Adipocyte (in vitro differentiated cells): ENCODE measurements around the gene STK32C.
A peak's percentile ranks its signal among the peaks of the same experiment; 100 is the strongest.

Source experiments
- DNase-seq: peaks from one replicate; pipeline ENCODE4 v3.0.0-alpha.2; 2015; ENCODE audit warnings: low read depth
- H3K27me3 ChIP-seq: replicated peaks from 2 replicates; pipeline ENCODE4 v1.7.0; 2013; ENCODE audit warnings: mild to moderate bottlenecking, low read length, moderate library complexity; ENCODE audit not compliant: control insufficient read depth, insufficient read depth
- H3K36me3 ChIP-seq: 2 replicates; pipeline ENCODE4 v1.7.0; 2013; ENCODE audit warnings: low read length, mild to moderate bottlenecking, moderate library complexity; ENCODE audit not compliant: control insufficient read depth, insufficient read depth, severe bottlenecking
- H3K4me1 ChIP-seq: 2 replicates; pipeline ENCODE4 v1.7.0; 2013; ENCODE audit warnings: mild to moderate bottlenecking, low read length, moderate library complexity; ENCODE audit not compliant: control insufficient read depth, insufficient read depth
- H3K4me3 ChIP-seq: 2 replicates; pipeline ENCODE4 v1.7.0; 2013; ENCODE audit warnings: mild to moderate bottlenecking, low read length, moderate library complexity
- H3K9ac ChIP-seq: 2 replicates; pipeline ENCODE4 v1.7.0; 2013; ENCODE audit warnings: mild to moderate bottlenecking, low read length, moderate library complexity
- H3K9me3 ChIP-seq: 2 replicates; pipeline ENCODE4 v1.7.0; 2013; ENCODE audit warnings: mild to moderate bottlenecking, low read length, moderate library complexity; ENCODE audit not compliant: control insufficient read depth

Gene STK32C

DNA sequence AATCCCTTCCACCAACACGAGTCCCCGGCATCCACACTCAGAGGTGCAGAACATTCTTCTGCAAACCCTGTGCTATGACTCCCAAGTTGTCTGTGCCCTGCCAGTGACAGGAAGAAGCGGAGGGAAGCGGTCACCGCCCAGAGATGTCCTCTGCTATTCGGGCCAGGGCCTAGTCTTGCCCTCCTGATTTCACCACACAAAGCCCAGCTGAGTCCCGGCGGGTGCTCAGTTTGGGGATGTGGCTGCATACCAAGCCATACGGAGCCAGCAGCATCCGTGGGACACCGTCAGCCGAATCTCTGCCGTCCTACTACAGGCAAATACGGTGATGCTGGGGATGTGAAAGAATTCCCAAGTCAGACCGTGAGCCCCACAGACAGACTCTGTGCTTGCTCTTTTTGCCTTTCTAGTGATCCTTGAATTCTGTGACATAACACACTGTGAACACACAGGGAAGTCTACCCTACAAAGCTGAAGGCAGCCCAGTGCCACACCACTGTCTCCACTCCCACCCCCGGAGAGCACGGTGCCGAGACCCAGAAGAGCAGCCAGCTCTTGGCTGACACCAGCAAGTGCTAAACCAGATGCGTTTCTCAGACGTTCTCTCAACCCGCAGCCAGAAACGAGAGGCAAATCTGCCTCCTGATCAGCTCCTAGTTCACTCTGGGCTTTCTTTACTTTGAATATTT is 2.0 kb downstream of the STK32C start:
- Histone ChIP-seq H3K9me3 (no peaks in the 10 kb centered on the region), H3K36me3 (no peaks in the 10 kb centered on the region), H3K9ac (no peak overlapping the region), H3K4me1 (peaks cover 12% of the 10 kb centered on the region), H3K4me3 (no peak overlapping the region), H3K27me3 (no peaks in the 10 kb centered on the region)
- DNase-seq, result no peak

DNA sequence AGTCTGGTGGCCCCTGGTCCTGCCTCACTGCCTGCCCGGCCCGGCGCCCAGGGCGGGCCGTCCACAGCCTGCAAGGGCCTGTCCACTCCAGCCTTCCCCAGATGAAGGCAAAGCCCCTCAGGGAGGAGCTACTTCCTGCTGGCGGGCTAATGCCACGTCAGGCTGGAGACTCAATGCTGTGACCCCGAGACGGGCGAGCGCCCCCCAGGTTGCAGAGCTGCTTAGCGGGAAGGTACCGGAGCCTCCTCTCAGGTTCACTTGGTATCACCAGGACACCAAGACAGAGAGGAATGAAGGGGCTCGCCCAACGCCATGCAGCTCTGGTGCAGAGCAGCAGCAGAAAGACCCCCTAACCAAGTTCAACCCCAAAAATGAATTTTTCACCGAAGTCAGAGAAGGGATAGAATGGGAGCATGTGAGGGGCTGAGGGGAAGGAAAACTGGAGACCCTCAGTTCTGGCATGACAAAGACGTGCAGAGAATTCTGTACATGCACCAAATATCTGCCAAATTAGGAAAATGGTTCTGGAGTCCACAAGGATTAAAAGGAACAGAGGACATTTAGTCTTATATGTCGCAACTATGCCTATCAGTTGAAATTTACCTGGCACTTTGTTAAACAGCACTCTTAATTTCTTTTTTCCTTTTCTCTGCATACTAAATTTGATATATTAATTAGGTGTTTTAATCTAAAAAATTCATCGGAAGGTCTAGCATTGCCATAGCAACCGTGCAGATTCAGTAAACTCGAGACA is 2.8 kb downstream of the STK32C start:
- peaks cover 12% of the 10 kb centered on the region for H3K4me1 ChIP-seq
- no peak overlapping the region for H3K4me3 ChIP-seq
- no peak overlapping the region for H3K9ac ChIP-seq
- no peak for DNase-seq
- H3K36me3 ChIP-seq, result no peaks in the 10 kb centered on the region
- no peaks in the 10 kb centered on the region for H3K27me3 ChIP-seq
- H3K9me3 ChIP-seq, result no peaks in the 10 kb centered on the region

DNA sequence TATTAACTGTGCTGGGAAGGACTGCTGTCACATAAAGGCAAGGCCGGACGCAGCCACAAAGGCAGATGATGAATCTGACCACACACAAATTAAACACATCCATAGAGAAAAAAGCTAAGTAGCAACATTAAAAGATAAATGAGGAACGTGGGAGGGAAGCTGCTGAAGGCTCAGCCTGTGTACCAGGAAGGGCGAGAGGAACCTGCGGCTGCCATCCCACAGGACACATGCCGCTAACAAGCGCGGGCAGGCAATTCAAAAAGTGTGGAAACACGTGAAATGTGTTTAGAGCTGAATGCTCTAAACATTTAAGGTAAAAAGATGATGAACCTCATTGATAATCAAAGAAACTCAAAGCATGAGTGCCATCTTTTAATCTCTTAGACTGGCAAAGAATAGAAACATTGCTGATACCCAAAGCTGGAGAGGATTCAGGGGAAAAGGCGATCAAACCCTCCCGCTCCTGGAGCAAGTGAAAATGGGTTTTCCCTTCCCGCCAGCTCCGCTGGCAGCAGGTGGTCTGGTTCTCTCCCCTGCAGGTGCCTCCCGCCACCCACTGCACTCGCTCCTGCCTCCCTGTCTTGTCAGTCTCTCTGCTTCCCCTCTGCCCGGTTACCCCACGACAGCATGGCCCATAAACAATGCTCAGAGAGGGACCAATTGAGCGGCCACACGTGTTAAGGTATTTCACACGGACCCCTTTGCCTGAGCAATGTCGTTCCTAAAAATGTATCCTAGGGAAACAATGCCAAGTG is 4.2 kb downstream of the STK32C start:
- no peaks in the 10 kb centered on the region for H3K9me3 ChIP-seq
- H3K4me1 ChIP-seq, result peaks cover 6% of the 10 kb centered on the region
- no peaks in the 10 kb centered on the region for H3K36me3 ChIP-seq
- no peak for DNase-seq
- no peak overlapping the region for H3K9ac ChIP-seq
- H3K4me3 ChIP-seq, result no peak overlapping the region
- H3K27me3 ChIP-seq, result no peaks in the 10 kb centered on the region

DNA sequence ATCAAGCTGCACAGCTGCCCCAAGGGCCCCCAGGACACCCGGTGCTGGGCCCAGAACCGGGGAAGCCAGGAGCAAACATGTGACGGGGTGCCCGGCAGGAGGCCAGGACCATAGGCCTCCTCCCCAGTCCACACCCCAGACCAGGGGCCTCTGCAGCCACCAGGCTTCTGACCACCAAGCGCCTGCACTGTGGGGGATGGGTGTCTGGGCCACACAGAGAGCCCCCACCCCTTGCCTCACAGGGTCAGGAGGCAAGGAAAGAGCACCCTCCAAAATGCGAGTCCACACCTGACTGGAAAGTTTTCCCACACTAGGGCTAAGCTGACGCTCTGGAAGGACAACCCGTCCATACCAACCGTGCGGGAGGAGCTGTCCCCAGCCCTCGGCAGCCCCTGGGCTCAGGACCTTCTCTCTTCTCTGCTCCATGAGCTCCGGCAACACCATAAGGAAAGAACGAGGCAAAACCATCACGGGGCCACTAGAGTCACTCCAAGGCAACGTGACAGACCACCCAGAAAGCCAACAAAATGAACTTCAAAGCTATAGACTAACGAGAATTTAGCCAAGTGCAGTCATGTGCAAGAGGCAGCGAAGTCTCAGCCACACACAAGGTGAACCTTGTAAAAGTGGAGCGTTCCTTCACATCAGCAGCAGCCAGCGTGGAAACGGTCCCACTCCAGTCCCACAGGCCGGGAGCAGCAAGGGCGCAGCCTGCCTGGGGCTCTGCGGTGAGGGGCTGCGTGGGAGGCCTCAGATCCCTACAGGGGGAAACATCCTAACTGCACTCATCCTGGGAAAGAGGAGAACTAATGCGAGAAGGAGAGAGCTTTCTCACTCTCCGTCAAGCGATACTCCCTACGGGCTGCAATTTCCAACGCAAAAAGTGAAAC is 5.1 kb downstream of the STK32C start:
- Histone ChIP-seq H3K36me3 (no peaks in the 10 kb centered on the region), H3K27me3 (no peaks in the 10 kb centered on the region), H3K4me1 (peaks cover 6% of the 10 kb centered on the region), H3K4me3 (no peak overlapping the region), H3K9ac (no peak overlapping the region), H3K9me3 (no peaks in the 10 kb centered on the region)
- DNase-seq, result no peak

DNA sequence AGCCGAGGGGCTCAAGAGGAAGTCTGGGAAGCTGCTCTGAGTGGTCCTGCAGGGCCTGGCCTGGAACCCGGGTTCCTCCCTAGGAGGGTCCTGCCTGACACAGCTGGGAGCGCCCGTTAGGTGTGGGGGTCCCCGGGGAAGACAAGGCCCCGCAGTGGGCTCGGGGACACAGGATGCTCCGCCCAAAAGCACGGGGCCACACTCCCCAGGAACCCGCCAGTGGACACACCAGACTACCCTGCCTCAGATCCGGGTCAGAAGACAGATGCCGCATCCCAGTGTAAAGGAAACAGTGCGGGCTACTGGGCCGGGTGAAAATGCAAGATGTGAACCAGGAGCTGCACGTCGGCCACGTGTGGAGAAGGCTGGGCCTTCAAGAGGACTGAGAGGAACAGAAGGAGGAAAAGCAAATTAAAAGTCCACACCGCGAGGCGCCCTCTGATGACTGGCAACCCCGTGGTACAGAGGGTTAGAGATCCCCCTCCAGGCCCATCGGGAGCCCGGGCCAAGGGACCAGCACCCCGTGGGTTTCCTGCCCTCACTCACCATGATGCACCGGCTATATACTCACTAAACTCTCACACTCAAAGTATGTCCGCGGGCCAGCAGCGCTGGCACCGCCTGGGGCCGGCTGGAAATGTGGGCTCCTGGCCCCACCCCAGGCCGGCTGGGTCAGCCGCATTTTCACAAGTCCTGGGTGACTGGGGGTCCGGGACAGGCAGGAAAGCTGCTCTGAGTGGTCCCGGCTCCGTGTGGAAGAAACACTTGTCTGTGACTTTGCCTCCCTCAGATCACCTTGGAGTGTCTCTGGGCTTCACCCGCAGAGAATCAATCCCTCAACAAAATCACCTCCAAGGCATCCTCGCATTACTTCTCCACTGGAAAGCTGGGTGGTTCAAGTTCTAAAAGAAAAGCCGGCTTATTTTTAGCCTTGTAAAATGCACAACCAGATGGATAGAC is 6.1 kb downstream of the STK32C start:
- no peak overlapping the region for H3K4me3 ChIP-seq
- peaks cover 3% of the 10 kb centered on the region for H3K4me1 ChIP-seq
- no peak overlapping the region for H3K9ac ChIP-seq
- no peak for DNase-seq
- H3K27me3 ChIP-seq, result no peaks in the 10 kb centered on the region
- H3K9me3 ChIP-seq, result no peaks in the 10 kb centered on the region
- no peaks in the 10 kb centered on the region for H3K36me3 ChIP-seq

DNA sequence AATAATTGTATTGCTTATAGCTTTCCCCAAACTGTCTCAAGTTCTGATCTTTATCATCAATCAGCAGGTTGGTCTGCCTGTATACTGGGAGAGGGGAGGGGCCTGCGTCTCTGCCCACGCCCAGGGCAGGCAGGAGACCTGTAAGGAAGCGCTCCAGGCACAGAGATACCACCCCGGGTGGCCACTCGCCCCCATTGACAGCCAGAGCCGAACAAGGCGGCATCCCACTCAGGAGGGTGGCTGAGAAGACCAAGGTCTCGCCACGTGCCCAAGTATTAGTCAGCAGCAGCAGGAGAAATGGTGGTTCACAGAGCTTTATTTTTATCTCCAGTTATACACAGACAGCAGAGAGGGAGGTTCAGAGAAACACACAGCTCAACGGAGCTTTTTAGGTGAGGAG is 7.2 kb downstream of the STK32C start:
- H3K9ac ChIP-seq, result no peak overlapping the region
- DNase-seq, result no peak
- no peaks in the 10 kb centered on the region for H3K27me3 ChIP-seq
- H3K36me3 ChIP-seq, result no peaks in the 10 kb centered on the region
- no peak overlapping the region for H3K4me3 ChIP-seq
- H3K9me3 ChIP-seq, result no peaks in the 10 kb centered on the region
- no peaks in the 10 kb centered on the region for H3K4me1 ChIP-seq

DNA sequence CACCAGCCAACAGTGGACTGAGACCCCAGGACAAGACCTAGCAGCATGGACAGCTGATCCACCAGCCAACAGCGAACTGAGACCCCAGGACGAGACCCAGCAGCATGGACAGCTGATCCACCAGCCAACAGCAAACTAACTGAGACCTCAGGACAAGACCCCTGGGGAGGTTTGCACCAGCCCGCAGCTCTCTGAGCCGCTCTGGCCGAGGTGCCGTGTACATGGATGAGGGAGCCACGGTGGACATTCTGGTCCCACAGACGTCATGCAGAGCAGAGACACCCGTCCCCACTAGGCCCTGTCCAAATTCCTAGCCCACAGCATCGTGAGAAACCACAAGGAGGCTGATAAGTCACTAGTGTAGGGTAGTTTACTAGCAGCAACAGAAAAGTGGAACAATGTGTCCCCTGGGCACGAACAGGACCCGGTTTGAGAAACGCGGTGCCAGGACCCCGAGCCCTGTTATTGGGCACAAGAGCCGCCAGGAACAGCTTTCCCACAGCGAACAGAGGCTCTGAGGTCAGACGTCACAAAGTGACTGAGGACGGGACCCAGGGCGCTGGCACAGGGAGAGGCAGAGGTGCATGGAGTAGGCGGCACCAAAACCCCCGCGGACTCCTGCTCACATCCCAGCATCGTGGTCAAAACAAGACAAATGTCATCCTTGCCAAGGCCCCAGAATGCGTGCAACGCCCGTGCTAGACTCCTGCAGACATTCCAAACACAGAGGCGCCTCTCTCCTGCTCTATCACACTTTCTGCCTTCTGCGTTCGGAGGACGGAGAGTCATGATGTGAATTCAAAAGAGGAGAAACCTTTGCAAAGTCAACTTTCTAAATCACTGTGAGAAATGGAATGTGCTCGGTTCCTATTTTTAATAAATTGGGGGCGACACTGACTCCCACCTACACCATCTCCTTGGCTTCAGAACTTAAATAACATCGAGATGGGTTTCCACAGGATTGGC is 8.1 kb downstream of the STK32C start:
- Histone ChIP-seq H3K4me1 (no peaks in the 10 kb centered on the region), H3K4me3 (no peak overlapping the region), H3K9ac (no peak overlapping the region), H3K9me3 (no peaks in the 10 kb centered on the region), H3K27me3 (no peaks in the 10 kb centered on the region), H3K36me3 (no peaks in the 10 kb centered on the region)
- DNase-seq, result no peak

DNA sequence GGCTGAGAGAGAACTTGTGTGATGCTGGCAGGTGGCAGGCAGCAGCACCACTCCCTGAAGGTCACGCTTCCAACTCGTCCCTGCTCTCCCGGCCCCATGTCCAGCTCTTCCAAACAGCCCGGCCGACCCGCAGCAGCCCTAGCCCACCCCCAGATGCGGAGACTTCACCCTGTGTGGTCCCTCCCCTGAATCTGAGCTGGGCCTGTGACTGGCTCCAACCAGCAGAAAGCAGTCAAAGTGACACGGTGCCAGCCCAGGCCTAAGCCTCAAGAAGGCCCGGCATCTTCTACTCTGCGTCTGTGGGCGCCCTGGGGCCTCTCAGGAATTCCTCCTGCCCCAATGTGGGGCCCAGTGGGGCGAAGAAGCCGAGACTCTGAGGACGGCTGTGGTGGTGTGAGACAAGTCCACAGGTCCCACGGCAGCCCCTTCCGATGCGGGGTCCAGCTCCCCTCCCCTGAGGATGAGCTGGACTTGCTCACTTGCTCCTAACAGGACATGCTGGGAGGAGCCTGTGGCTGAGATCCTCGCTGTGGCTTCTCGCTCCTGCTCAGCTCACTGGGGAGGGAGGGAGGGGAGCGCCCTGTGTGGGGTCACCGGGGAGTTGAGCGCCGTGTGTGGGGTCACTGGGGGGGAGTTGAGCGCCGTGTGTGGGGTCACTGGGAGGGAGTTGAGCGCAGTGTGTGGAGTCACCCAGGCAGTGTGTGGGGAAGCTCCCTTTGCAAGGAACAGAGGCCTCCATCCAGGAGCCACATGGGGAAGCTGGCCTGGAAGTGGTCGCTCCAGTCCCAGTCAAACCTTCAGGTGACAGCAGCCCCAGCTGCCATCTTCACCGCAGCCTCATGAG is 9.5 kb downstream of the STK32C start:
- no peak overlapping the region for H3K4me3 ChIP-seq
- H3K27me3 ChIP-seq, result no peaks in the 10 kb centered on the region
- no peaks in the 10 kb centered on the region for H3K9me3 ChIP-seq
- H3K9ac ChIP-seq, result no peak overlapping the region
- no peaks in the 10 kb centered on the region for H3K36me3 ChIP-seq
- DNase-seq, result peak; percentile 22
- H3K4me1 ChIP-seq, result no peaks in the 10 kb centered on the region

DNA sequence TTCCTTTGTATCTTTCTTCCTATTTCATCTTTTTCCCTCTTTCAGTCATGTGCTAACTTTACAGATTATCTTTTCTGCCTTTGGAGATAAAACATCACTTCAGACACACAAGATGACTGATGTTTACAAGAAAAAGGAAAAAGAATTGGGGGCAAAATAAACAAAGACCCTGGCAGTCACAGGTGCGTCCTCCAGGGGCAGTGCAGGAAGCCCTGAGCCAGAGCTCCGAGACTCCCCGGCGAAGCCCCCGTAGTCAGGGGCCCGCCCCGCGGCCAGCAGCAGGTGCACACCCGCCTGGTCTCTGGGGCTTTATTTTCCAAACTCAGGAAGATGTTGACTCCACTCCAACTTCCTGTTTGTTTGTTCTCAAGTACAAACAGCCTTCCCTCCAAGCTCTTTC is 10.2 kb downstream of the STK32C start:
- Histone ChIP-seq H3K4me1 (no peaks in the 10 kb centered on the region), H3K9ac (no peak overlapping the region), H3K36me3 (no peaks in the 10 kb centered on the region), H3K27me3 (no peaks in the 10 kb centered on the region), H3K4me3 (no peak overlapping the region), H3K9me3 (no peaks in the 10 kb centered on the region)
- DNase-seq, result no peak
